ENCODE results near the gene CHST11. TPM values are rescaled to one million over a fixed set of nuclear protein-coding genes. Genes with fewer than 3 reads are reported as not detected.

Gene CHST11
- total and polyA plus RNA-seq, 2 of the 4 experiments (the other 2 are of a cell fraction) = 1.4 to 2.7 TPM

DNA sequence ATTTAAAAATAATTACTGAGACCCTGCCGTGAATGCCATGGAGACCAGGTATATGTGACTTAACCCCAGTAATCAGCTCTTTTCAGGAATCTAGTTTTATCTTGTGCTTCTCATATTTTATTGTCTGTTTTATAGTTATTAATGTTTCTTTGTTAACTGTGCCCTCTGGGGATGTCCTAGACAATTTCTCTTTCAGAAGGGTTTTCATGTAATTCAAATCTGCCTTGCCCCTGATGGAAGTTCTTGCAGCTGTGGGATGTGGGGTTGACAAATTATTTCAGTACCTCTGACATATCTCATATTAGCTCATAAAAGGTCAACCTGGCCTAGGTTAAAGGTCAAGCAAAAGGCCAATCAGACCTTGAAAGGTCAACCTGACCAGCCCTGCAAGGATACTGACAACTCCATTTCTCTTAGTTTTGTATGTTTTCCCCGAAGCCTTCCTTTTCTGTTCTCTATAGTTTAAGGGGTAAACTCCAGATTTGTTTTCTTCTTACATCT is 319.0 kb downstream of the CHST11 start:
- BruUV-seq (replicated peaks) = no TSS peak
- H2BK15ac ChIP-seq (ENCODE audit: low read depth, low read length) = no peak overlapping the region
- H4K5ac ChIP-seq (ENCODE audit: low read depth, low read length) = no peak overlapping the region
- H3K27ac ChIP-seq (ENCODE audit: insufficient read depth, low read length) = no peak overlapping the region
- no peak overlapping the region for H3K14ac ChIP-seq (replicated peaks; ENCODE audit: low read depth, low read length)
- ATAC-seq (ENCODE audit: low read depth) (no peak), DNase-seq (no peak)
- no peak overlapping the region for H2AK9ac ChIP-seq (replicated peaks; ENCODE audit: low read depth, low read length, poor library complexity)
- no peak overlapping the region for H3K4me3 ChIP-seq (ENCODE audit: insufficient read depth, low read depth, low read length)
- no peaks in the 10 kb centered on the region for H4K20me1 ChIP-seq (ENCODE audit: insufficient read depth, low read length)
- no peak overlapping the region for H3K4ac ChIP-seq (ENCODE audit: low read depth, low read length)
- no peak overlapping the region for H2BK20ac ChIP-seq (ENCODE audit: low read depth, low read length)
- intact Hi-C loops (cut with micrococcal nuclease) (no loop called here), in situ Hi-C loops (cut with MboI; ENCODE audit: low sequenced_read_pairs) (no loop called here), dilution Hi-C loops (cut with HindIII; ENCODE audit: low sequenced_read_pairs, unreplicated experiment) (no loop called here)
- WGBS, 2 experiments (ENCODE audit: extremely low coverage in 2 of 2, insufficient read length in 1 of 2) = no CpG with 5 or more reads among the region's 2 CpGs
- H3K4me2 ChIP-seq (ENCODE audit: low read depth, low read length) = no peak overlapping the region
- H3K9me1 ChIP-seq (ENCODE audit: insufficient read depth, low read length) = no peaks in the 10 kb centered on the region
- H3K9ac ChIP-seq (ENCODE audit: low read depth, low read length) = no peak overlapping the region
- H4K91ac ChIP-seq (ENCODE audit: insufficient read depth, low read depth, low read length) = no peak overlapping the region
- no peaks in the 10 kb centered on the region for H3K36me3 ChIP-seq (ENCODE audit: control insufficient read depth, insufficient read depth, low read length)
- H3K23ac ChIP-seq (ENCODE audit: low read depth, low read length) = no peak overlapping the region
- ChIA-PET POLR2A (ENCODE audit: unreplicated experiment) (no interaction called here), CTCF (interaction anchor here (1.0 kb wide), 1 partner anchor 15 kb away, joined by 3 read pairs; no protein-coding TSS in a partner anchor)
- no peak overlapping the region for H2AK5ac ChIP-seq (ENCODE audit: low read depth, low read length)
- H2AFZ ChIP-seq (replicated peaks; ENCODE audit: low read length, poor library complexity) = no peak overlapping the region
- no peak overlapping the region for H2BK120ac ChIP-seq (ENCODE audit: low read depth, low read length)
- H3K56ac ChIP-seq (ENCODE audit: extremely low read depth, insufficient read depth, low read length) = no peak overlapping the region
- H3K27me3 ChIP-seq (ENCODE audit: control insufficient read depth, insufficient read depth, low read length) = peaks cover 10% of the 10 kb centered on the region
- no peak overlapping the region for H3K18ac ChIP-seq (ENCODE audit: low read depth, low read length)
- TF ChIP-seq MXI1 (IDR thresholded peaks at IDR 0.05; ENCODE audit: borderline replicate concordance, low read depth, low read length) (no peak), MAZ (IDR thresholded peaks at IDR 0.05; ENCODE audit: borderline replicate concordance, low read depth, low read length) (no peak), RAD21 (IDR thresholded peaks at IDR 0.05; ENCODE audit: low read length) (no peak), RFX5 (IDR thresholded peaks at IDR 0.05; ENCODE audit: low read depth, low read length) (no peak), FOS (IDR thresholded peaks at IDR 0.05; ENCODE audit: low read depth, low read length) (no peak), SMC3 (IDR thresholded peaks at IDR 0.05; ENCODE audit: low read depth, low read length) (no peak), NFE2L2 (IDR thresholded peaks at IDR 0.05; ENCODE audit: low read depth, low read length) (no peak), CEBPB (IDR thresholded peaks at IDR 0.05; ENCODE audit: low read depth, low read length) (no peak), BHLHE40 (IDR thresholded peaks at IDR 0.05; ENCODE audit: low read depth, low read length) (no peak), CHD1 (IDR thresholded peaks at IDR 0.05; ENCODE audit: low read depth, low read length) (no peak), MAFK (IDR thresholded peaks at IDR 0.05; ENCODE audit: low read depth, low read length) (no peak), POLR2A (IDR thresholded peaks at IDR 0.05; ENCODE audit: low read depth, low read length) (no peak)
- TF ChIP-seq, protein P1, sequence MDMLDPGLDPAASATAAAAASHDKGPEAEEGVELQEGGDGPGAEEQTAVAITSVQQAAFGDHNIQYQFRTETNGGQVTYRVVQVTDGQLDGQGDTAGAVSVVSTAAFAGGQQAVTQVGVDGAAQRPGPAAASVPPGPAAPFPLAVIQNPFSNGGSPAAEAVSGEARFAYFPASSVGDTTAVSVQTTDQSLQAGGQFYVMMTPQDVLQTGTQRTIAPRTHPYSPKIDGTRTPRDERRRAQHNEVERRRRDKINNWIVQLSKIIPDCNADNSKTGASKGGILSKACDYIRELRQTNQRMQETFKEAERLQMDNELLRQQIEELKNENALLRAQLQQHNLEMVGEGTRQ (IDR thresholded peaks at IDR 0.05; ENCODE audit: low read depth, low read length) = no peak
- TF ChIP-seq, protein P2, sequence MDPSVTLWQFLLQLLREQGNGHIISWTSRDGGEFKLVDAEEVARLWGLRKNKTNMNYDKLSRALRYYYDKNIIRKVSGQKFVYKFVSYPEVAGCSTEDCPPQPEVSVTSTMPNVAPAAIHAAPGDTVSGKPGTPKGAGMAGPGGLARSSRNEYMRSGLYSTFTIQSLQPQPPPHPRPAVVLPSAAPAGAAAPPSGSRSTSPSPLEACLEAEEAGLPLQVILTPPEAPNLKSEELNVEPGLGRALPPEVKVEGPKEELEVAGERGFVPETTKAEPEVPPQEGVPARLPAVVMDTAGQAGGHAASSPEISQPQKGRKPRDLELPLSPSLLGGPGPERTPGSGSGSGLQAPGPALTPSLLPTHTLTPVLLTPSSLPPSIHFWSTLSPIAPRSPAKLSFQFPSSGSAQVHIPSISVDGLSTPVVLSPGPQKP (IDR thresholded peaks at IDR 0.05; ENCODE audit: borderline replicate concordance, low read depth, low read length) = no peak
- H3K9me3 ChIP-seq (ENCODE audit: control insufficient read depth, insufficient read depth, low read length) = peaks cover 7% of the 10 kb centered on the region
- no peak overlapping the region for H4K8ac ChIP-seq (ENCODE audit: low read depth in 2 of 2, low read length in 2 of 2)
- H2BK5ac ChIP-seq (ENCODE audit: low read depth, low read length, poor library complexity, severe bottlenecking) = no peak overlapping the region
- no peaks in the 10 kb centered on the region for H3K4me1 ChIP-seq (ENCODE audit: control insufficient read depth, insufficient read depth, low read length)
- no peaks in the 10 kb centered on the region for H3K79me1 ChIP-seq (ENCODE audit: low read depth in 1 of 2, low read length in 2 of 2)
